ENCODE results near the gene SPACA1.
"Not testable (repeated sequence)": the region's sequence is repeated elsewhere in the genome, so short reads cannot be mapped to it uniquely, and the experiment has no call there.

Gene SPACA1, protein sequence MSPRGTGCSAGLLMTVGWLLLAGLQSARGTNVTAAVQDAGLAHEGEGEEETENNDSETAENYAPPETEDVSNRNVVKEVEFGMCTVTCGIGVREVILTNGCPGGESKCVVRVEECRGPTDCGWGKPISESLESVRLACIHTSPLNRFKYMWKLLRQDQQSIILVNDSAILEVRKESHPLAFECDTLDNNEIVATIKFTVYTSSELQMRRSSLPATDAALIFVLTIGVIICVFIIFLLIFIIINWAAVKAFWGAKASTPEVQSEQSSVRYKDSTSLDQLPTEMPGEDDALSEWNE

DNA sequence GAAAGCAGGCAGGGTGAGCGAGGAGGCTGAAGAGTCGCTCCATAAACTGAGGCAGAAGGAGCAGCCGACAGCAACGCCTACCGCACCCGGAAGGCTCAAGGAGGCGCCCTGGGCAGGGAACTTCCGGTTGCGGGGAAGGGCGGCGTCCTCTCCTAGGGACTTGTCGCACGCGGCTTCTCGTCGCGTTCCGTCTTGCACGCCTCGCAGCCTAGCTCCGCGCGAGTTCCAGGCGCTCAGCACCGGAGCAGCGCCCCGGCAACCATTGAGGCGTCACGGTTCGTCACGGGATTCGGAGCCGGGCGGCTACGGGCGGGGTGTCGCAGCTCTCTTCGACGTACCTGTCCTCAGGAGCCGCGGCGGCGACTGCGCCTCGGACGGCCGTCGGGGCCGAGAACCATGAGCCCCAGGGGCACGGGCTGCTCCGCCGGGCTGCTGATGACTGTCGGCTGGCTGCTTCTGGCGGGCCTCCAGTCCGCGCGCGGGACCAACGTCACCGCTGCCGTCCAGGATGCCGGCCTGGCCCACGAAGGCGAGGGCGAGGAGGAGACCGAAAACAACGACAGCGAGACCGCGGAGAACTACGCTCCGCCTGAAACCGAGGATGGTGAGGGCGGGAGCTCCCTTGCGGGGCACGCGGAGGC, at the start of gene SPACA1:
TSS of gene SPACA1 (plus strand) at position 332 of the 641 bp plus-strand sequence. CDS start at position 397, 65 bp downstream.
- DNase-seq (ENCODE audit: low read depth in 2 of 2, low spot score in 1 of 2), result no peak

DNA sequence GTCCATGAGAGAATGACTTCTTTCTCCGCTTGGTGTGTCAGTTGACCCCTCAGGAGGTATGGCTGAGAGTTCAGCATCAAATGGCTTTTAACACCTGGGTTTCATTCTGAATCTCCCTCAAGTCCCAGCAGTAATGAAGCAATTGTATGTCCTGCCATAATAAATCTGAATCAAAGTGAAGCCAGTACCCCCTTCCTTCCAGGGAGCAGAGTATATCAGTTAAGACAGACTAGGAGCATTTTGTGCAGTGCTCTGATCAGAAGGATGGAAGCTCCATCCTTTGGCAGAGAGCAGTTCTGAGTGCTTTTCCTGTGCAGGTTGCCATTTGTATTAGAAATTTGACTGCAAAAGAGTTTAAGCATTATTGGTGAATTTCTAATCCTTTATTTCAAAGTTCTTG, 46.9 kb upstream of the SPACA1 start:
- DNase-seq (ENCODE audit: low read depth in 2 of 2, low spot score in 1 of 2), result no peak

DNA sequence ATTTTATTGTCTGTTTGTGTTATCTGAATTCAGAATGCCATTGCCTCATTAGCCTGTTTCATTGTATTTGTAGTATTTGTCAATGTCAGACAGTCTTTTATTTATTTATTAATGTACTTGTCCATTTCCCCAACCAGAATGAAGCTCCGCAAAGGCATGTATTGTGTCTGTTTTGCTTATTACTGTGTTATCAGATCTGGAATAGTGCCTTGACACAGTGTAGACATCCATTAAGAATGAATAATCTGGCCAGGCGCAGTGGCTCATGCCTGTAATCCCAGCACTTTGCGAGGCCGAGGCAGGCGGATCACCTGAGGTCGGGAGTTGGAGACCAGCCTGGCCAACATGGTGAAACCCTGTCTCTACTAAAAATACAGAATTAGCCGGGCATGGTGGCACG, 46.4 kb upstream of the SPACA1 start:
- not testable (repeated sequence) for DNase-seq (ENCODE audit: low read depth in 2 of 2, low spot score in 1 of 2)

DNA sequence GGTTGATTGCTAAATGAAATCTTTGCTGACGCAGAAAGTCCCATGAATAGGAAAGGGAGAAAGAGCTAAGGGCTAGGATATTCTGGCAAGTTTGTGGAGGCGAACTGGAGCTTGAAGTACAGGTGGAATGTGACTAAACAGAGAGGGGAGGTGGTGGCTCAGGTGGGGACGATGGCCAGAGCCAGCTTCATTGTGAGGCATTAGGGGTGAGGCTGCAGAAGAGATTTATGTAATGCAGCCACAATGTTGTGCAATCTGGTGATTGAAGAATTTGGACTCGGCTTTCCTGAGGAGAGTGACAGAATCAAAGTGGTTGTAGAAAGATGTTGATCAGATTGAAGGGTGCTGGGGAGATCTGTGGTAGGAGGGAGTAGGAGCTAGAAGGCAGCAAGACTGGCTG, 42.9 kb upstream of the SPACA1 start:
- no peak for DNase-seq (ENCODE audit: low read depth in 2 of 2, low spot score in 1 of 2)

DNA sequence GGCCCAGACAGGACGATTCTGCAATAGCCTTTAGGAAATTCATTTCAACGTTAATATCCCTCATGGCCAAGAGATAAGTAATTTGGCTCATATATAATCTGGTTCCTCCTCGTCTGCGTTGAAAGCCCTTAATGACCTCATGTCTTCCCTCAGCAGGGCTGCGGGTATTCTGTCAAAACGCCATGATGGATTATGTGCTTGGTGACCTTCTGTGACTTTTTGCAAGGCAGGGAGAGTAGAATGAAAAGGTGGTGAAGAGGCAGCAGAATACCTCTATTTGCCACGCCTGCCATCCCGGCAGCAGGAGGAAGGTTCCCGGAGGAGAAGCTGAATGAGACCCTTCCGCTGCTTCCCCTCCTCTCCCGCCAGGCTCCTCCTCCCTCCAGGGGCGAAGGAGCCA, 41.1 kb upstream of the SPACA1 start:
- no peak for DNase-seq (ENCODE audit: low read depth in 2 of 2, low spot score in 1 of 2)

DNA sequence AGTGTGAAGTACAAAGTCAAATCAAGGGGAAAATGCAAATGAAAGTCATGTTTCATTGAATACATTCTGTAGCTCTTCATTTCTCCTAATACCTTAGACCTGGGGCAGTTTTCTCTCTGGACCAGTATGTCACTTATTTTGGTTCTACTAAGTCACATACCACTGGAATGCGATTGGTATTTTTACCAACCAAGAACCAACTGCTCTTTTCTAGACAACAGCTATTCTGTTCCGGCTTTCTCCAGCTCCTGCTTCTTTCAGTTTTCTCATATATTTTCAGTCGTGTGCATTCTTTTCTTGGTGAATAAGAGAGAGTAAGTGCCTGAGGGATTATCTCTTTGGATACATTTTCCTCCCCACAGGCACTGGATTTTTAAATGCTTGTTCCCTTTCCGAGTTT, 39.2 kb upstream of the SPACA1 start:
- no peak for DNase-seq (ENCODE audit: low read depth in 2 of 2, low spot score in 1 of 2)

DNA sequence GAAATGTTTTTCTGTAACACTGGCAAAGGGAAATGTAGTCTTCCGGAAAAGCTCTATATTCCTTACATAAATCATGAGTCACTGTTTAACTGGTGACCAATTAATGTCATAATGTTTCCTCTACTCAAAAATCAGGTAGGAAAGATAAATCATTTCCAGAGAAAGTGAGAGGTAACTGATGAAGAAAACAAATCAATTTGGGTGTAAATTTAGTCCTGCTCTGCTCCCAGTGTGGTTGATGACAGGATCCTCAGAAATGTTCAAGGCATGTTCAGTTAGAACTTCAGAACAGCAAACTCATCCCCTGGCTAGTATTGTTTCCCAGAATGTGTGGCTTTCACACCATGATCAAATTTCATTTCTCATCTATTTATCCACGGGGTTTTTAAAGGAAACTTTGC, 38.8 kb upstream of the SPACA1 start:
- no peak for DNase-seq (ENCODE audit: low read depth in 2 of 2, low spot score in 1 of 2)

DNA sequence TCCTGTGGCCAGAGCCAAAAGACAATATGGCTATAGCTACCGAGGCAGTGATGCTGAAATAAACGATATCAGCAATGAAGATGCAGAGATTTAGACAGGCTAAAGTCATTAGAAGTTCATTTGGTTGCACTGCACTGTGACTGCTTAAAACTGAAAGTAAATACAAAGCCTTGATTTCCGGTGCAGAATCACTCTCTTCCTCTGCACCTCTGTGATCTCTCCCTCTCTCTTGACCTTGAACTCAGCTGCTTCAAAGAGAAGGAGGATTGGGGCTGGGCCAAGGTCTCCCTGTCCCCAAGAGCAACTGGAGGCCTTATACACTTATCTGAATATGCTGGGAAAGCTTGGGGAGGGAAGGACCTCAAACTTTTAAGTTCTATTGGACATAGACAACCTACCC, 34.6 kb upstream of the SPACA1 start:
- DNase-seq (ENCODE audit: low read depth in 2 of 2, low spot score in 1 of 2), result no peak

DNA sequence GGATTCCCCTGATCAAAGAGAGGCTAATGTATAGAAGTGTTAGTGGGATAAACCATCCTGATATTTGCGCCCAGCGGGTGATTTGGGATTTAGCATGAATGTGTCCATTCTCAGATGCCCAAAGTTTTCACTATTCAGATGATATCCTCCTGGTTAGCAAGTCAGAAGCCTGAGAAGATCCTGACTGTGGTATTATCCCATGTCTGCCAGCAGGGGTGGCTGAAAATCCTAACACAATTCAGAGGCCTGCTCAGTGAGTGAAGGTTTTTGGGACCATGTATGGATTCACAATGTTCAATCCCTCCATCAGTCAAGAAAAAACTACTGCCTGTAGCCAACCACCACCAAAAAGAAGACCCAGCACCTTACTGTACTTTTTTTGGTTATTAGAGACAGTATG, 34.1 kb upstream of the SPACA1 start:
- no peak for DNase-seq (ENCODE audit: low read depth in 2 of 2, low spot score in 1 of 2)

DNA sequence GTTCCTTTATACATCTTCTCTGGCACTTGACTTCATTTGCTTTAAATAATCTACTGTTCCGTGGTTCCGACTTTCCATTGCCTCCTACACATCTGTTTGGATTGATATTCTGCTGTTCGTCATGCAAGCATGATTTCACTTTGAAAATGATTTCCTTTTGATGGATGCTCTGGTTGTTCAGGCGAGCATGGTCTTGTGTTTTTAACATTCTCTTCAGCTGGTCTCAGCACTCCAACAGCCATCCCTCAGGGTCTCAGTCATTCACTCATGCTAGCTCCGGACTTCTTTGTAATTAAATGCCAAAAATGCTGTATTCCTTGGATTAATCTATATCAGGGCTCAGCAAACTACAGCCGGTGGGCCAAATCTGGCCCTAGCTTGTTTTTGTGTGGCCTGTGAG, 27.2 kb upstream of the SPACA1 start:
- no peak for DNase-seq (ENCODE audit: low read depth in 2 of 2, low spot score in 1 of 2)

DNA sequence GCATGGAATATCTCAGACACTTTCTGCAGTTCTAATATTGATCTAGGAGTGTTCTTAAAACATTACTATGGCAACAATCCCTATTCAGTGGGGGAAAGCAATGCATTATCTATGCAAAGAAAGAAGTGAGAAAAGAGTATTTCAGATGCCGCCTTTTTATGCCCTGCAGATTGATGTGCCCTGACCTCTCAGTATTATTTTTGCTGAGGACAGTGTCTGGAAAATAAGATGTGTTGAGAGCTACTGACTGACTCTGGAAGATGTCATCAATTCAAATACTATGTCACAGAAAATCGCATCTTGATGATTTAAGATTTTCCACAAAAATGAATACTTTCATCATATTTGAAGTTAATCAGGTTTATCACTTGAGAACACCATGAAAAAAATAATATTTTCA, 22.9 kb upstream of the SPACA1 start:
- DNase-seq (ENCODE audit: low read depth in 2 of 2, low spot score in 1 of 2), result no peak

DNA sequence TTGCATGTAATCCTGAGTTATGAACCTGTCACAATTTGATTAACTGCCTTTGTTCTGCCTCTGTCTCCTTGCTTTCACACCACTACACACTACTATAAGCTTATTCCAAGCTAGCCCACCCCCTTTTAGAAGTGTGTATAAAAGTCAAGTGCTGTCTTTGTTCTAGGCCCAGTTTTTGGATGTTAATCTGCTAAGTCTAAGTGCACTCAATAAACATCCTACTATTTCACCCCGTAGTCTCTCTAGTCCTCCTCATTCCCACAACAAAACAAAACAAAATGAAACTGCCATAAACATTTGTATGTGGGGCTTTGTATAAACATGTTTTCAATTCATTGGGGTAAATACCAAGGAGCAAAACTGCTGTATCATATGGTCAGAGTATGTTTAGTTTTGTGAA, 16.1 kb upstream of the SPACA1 start:
- no peak for DNase-seq (ENCODE audit: low read depth in 2 of 2, low spot score in 1 of 2)

DNA sequence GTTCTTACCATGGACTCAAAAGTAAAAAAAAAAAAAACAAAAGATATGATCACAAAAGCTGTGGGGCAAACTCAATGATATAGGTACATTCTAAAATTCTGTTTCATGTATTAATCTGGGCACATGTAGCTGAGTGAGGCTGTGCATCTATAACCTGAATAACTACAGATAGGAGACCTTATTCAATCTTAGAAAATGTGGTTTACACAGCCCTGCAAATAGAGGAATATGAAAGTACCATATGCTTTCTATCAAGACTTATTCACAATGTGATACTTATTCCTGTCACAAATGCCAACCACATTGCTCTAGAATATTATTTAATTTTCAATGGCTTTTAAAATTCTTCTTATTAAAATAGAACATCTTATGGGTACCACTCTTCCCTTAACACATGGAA, 3.1 kb upstream of the SPACA1 start:
- DNase-seq (ENCODE audit: low read depth in 2 of 2, low spot score in 1 of 2), result no peak

DNA sequence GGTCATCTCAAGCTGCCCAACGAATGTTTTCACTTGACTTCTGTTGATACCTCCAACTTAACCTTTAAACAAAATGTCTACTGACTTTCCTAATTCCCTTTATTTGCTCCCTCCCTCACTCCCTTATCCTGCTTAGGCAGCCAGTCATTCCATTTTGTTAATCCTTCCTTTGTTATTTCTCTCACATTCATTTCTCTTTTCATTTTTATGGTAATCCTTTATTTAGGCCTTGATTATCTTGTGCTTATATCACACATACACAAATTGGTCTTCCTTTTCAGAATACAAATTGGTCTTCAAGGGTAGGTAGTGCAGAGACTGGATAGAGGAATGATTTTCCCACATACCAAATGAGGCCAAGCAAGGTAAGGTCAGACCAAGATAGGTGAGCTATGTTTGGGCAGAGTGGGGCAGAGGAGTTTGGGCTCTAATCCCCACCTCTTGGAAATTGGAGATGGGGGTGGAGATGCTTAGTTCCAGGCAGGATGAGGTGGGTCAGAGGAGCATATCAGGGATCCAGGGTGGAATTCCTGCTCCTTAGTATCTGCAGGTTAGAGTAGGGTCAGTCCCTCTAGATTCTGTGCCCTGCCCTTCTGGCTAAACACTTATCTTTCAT, 2.0 kb upstream of the SPACA1 start:
- no peak for DNase-seq (ENCODE audit: low read depth in 2 of 2, low spot score in 1 of 2)

DNA sequence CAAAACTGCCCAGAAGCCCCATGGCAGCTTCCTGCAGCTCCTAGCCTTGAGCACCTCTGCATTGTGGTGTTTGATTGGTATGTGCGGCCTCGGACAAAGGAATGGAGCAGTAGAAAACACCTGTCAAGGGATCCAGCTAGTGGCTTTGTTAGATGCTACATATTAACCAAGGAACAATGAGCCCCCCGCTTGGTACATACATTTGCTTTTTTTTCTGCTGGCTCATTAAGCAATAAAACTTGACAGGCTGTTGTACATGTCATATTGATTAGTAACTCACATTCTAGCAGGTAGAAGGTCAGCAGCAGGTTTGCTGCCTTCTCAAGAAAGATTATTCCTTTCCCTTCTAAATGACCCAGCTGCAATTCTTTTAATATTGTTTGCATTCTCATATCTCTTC, 937 bp downstream of the SPACA1 start:
- no peak for DNase-seq (ENCODE audit: low read depth in 2 of 2, low spot score in 1 of 2)

DNA sequence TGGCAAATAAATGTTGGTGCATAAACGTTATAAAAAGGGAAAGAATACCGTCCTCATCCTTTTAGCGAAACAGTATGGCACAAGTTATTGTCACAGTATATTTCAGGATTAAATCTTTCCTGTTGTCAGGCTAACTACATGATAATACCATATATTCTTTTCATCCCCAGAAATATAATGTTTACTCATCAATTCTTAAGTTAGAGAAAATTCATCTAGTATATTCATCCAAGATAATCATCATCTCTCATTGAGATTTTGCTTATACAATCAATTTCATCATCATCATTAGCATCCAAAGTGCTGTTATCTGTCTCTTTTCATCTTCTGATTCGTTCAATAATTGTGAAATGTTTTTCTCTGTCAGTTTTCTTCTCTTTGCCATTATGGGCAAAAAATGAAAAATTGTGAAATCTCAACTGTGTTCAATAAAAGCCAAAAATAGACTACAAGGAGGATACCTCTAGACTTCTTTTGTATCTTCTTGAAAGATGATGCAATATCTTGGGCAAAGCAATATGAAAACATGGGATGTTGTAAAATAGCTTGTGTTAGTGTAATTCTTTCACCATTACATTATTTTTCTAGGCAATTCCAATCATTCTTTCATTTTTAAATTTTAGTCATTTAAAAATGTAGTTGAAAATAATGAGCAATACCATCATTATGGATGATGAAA, 2.6 kb downstream of the SPACA1 start:
- no peak for DNase-seq (ENCODE audit: low read depth in 2 of 2, low spot score in 1 of 2)

DNA sequence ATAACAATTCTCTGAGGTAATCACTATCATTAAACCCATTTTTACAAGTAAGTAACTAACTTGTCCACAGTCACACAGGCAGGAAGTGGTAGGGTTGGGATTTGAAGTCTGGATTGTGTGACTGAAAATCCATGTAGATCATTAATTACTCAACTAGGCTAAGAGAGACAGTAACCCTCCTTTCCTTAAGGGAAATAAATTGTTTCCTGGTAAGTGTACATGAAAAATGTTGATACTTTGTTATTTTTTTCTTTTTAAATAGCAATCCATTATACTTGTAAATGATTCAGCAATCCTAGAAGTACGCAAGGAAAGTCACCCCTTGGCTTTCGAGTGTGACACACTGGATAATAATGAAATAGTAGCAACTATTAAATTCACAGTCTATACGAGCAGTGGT, 11.6 kb downstream of the SPACA1 start:
- no peak for DNase-seq (ENCODE audit: low read depth in 2 of 2, low spot score in 1 of 2)

DNA sequence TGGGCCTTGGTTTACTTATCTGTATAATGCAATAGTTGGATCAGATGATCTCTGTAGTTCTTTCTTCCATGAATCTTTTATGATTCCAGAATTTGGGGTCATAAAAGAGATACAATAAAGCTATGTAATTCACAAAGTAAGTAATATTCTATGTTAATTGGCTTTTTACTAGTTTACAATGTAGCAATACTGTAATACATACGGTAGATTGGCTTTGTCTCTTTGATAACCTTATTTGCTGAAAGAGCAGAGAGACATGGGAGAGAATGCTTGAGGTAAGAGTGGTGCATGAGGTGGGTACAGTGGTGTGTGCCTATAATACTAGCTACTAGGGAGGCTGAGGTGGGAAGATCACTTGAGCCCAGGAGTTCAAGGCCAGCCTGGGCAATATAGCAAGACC, 14.7 kb downstream of the SPACA1 start:
- no peak for DNase-seq (ENCODE audit: low read depth in 2 of 2, low spot score in 1 of 2)

DNA sequence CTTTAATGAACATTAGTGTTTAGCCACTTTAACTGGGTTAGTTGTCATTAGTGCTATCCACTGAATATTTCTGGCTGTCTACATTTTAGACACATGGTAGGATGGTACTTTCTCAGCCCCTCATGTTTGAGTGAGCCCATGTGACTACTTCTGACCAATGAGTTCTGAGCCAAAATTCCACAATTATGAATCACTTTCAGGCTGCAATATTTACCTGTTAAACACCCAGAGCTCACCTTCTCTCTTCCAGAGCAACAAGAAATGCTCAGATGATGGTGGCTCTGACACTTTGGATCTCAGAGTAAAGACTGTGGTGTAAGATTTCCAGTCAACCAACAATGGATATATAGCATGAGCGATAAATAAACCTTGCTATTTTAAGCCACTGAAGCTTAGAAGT, 24.8 kb downstream of the SPACA1 start:
- no peak for DNase-seq (ENCODE audit: low read depth in 2 of 2, low spot score in 1 of 2)

DNA sequence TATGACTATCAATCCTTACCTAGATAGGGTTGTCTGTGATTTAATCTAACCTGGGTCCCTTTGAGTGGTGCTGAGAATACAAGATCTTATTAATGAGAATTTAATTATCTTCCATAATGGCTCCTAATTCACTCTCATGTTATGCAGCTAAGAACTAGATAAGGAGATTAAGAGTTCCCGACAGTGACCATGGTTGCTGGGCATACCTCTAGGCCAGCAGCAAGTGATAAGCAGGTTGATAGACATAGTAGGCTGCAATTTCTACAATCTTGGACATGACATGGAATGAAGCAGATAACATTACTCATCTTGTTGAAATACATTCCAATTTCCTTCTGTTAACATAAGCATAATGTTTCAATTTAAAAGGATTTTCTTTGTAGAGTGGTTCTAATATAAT, 27.1 kb downstream of the SPACA1 start:
- DNase-seq (ENCODE audit: low read depth in 2 of 2, low spot score in 1 of 2), result no peak

DNA sequence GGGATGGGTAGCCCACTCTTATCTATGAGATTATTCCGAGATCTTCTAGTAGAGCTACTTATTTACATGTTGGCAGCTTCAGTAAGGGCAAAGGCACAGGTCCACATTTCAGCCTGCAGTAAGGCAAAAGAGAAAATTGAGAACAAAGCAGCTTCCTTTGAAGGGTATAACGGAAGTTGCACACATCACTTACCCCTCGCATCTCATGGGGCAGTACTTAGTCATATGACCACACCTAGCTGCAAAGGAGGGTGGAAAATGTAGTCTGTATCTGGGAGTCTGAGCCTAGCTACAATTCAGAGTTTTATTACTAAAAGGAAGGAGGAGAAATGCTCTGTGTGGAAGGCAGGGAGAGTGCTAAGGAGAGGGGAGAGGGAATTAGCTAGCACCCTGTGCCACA, 29.7 kb downstream of the SPACA1 start:
- no peak for DNase-seq (ENCODE audit: low read depth in 2 of 2, low spot score in 1 of 2)

DNA sequence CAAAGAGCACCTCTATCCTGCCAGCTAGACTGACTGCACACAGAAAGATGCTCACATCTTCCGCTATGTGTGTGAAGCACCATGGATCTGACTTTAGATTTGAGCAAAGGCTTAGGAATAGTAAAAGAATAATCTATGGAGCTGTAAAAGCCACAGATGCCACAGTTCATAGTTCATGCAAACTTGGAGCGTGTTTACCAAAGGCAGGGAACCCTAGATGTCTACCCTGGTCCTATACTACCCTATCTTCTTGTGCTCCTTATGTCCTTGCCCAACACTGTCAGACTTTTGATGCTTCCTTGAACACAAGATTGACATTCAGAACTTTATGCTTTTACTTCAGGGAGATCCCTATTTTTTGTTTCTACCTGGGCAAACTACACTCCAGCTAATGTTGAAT, 39.2 kb downstream of the SPACA1 start:
- DNase-seq (ENCODE audit: low read depth in 2 of 2, low spot score in 1 of 2), result no peak

All from stimulated activated CD8-positive, alpha-beta memory T cell treated with anti-CD3 and anti-CD28 coated beads, Interleukin-4, amount 100 ng/mL, for 4 hours (primary cell).